Measurements from ENCODE around the gene AHRR. TPM values are rescaled to one million over a fixed set of nuclear protein-coding genes. Genes with fewer than 3 reads are reported as not detected.

The AHRR gene
- total and polyA plus RNA-seq, 2 donors from 2014 or later: 0.71 to 1.7 TPM

DNA sequence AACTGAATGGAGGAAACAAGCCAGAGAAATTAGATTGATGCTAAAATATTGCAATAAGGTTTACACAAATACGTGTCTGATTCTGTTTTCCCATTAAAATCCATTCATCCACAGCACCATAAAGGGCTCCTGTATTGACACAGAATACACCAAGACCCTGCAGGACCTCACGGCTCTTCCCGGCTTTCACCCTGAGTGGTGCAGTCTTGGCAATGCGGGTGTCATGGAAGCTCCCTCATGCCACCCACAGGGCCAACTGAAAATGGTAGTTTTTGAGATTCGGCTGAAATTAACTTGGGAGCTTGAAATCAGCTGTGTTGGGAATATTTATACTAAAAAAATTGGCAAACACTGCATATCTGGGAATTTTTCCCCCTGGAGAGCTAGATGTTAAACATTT is 104.2 kb downstream of the AHRR start:
- no peaks in the 10 kb centered on the region for H3K9me3 ChIP-seq (ENCODE audit: control insufficient read depth in 2 of 3, insufficient read depth in 1 of 3, low read length in 3 of 3)
- H3K9ac ChIP-seq (ENCODE audit: low read length in 3 of 3): no peak overlapping the region
- no peaks in the 10 kb centered on the region for H3K4me1 ChIP-seq (ENCODE audit: control insufficient read depth in 2 of 3, insufficient read depth in 2 of 3, low read depth in 1 of 3, low read length in 3 of 3)
- H3K27me3 ChIP-seq (ENCODE audit: control insufficient read depth, insufficient read depth, low read length): no peaks in the 10 kb centered on the region
- H3K36me3 ChIP-seq (ENCODE audit: control insufficient read depth in 2 of 3, insufficient read depth in 3 of 3, low read length in 3 of 3): no peaks in the 10 kb centered on the region
- H3K4me3 ChIP-seq (ENCODE audit: low read length in 3 of 3): no peak overlapping the region
- H3K27ac ChIP-seq (ENCODE audit: low read depth in 2 of 2, low read length in 2 of 2): no peak overlapping the region
- TF ChIP-seq, protein P1, sequence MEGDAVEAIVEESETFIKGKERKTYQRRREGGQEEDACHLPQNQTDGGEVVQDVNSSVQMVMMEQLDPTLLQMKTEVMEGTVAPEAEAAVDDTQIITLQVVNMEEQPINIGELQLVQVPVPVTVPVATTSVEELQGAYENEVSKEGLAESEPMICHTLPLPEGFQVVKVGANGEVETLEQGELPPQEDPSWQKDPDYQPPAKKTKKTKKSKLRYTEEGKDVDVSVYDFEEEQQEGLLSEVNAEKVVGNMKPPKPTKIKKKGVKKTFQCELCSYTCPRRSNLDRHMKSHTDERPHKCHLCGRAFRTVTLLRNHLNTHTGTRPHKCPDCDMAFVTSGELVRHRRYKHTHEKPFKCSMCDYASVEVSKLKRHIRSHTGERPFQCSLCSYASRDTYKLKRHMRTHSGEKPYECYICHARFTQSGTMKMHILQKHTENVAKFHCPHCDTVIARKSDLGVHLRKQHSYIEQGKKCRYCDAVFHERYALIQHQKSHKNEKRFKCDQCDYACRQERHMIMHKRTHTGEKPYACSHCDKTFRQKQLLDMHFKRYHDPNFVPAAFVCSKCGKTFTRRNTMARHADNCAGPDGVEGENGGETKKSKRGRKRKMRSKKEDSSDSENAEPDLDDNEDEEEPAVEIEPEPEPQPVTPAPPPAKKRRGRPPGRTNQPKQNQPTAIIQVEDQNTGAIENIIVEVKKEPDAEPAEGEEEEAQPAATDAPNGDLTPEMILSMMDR (IDR thresholded peaks at IDR 0.05; ENCODE audit: borderline replicate concordance, extremely low read depth, insufficient read depth): no peak
- FAIRE-seq: no peak
- peak in 1 of 5 donors; percentile 18 for DNase-seq
- intact Hi-C loops (cut with DNase I): no loop called here

DNA sequence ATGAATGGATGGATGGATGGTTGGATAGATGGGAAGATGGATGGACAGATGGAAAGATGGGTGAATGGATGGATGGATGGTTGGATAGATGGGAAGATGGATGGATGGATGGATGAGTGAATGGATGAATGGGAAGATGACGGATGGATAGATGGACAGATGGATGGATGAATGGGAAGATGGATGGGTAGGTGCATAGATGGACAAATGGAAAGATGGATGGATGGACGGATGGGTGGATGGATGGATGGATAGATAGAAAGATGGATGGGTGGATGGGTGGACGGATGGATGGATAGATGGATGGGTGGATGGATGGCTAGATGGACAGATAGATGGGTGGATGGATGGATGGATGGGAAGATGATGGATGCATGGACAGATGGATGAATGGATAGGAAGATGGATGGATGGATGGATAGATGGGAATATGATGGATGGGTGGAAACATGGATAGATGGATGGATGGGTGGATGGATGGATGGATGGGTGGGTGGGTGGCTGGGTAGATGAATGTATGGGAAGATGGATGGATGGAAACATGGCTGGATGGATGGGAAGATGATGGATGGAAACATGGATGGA is 105.0 kb downstream of the AHRR start:
- TF ChIP-seq, protein P1 (IDR thresholded peaks at IDR 0.05; ENCODE audit: borderline replicate concordance, extremely low read depth, insufficient read depth): no peak
- Histone ChIP-seq H3K4me1 (ENCODE audit: control insufficient read depth in 2 of 3, insufficient read depth in 2 of 3, low read depth in 1 of 3, low read length in 3 of 3) (no peaks in the 10 kb centered on the region), H3K9ac (ENCODE audit: low read length in 3 of 3) (no peak overlapping the region), H3K4me3 (ENCODE audit: low read length in 3 of 3) (no peak overlapping the region), H3K36me3 (ENCODE audit: control insufficient read depth in 2 of 3, insufficient read depth in 3 of 3, low read length in 3 of 3) (no peaks in the 10 kb centered on the region), H3K27me3 (ENCODE audit: control insufficient read depth, insufficient read depth, low read length) (no peaks in the 10 kb centered on the region), H3K9me3 (ENCODE audit: control insufficient read depth in 2 of 3, insufficient read depth in 1 of 3, low read length in 3 of 3) (no peaks in the 10 kb centered on the region), H3K27ac (ENCODE audit: low read depth in 2 of 2, low read length in 2 of 2) (no peak overlapping the region)
- FAIRE-seq (no peak), DNase-seq (no peak)
- intact Hi-C loops (cut with DNase I): no loop called here

DNA sequence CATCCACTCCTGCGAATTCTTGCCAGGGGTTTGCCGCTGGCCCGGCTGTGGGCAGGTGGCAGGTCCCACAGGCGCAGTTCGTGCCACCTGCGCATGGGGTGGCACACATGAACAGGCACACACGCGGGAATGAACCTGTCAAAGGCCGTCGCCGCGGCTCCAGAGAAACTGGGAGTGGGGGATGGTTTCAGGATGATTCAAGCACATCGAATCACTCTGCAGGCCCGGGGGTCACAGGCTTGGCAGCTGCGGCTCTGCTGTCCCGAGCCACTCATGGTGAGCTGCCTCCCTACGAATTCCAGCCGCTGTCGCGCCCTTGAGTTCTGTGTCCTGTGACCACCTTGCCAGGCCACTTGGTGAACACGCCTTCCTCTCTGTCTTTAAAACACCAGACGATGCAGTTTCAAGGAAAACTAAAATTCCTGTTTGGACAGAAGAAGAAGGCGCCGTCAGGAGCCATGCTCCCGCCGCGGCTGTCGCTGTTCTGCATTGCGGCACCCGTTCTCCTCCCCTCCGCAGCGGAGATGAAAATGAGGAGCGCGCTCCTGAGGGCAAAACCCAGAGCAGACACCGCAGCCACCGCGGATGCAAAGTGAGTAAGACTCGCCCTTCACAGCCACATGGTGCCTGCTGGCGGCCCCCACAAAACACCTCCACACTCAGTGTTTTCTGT is 106.0 kb downstream of the AHRR start:
- TF ChIP-seq, protein P1 (IDR thresholded peaks at IDR 0.05; ENCODE audit: borderline replicate concordance, extremely low read depth, insufficient read depth): no peak
- no peak overlapping the region for H3K9ac ChIP-seq (ENCODE audit: low read length in 3 of 3)
- no peak overlapping the region for H3K4me3 ChIP-seq (ENCODE audit: low read length in 3 of 3)
- no peak for FAIRE-seq
- no peaks in the 10 kb centered on the region for H3K9me3 ChIP-seq (ENCODE audit: control insufficient read depth in 2 of 3, insufficient read depth in 1 of 3, low read length in 3 of 3)
- no peaks in the 10 kb centered on the region for H3K4me1 ChIP-seq (ENCODE audit: control insufficient read depth in 2 of 3, insufficient read depth in 2 of 3, low read depth in 1 of 3, low read length in 3 of 3)
- H3K27me3 ChIP-seq (ENCODE audit: control insufficient read depth, insufficient read depth, low read length): no peaks in the 10 kb centered on the region
- no peaks in the 10 kb centered on the region for H3K36me3 ChIP-seq (ENCODE audit: control insufficient read depth in 2 of 3, insufficient read depth in 3 of 3, low read length in 3 of 3)
- H3K27ac ChIP-seq (ENCODE audit: low read depth in 2 of 2, low read length in 2 of 2): no peak overlapping the region
- peak in 2 of 5 donors; percentile 31 to 49 for DNase-seq
- intact Hi-C loops (cut with DNase I): no loop called here
